Measurements from ENCODE around the gene IL21.

DNA sequence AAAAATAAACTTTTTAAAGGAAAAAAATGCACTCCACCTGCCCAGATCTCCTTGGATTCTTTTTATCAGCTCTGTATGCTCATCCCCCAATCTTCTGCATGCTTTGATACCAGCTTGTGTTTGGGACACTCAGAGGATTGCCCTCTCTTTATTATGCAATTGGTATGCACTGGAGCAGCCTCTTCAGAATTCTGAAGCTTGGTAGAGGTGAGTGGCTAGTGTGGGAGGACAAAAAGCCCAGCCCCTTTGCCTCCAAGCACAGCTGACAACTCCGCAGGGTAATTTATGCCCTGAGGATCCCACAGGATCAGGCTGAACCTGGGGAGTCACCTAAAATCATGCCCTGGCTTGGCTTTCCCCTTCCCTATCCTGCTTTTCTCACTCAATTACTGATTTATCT lies 16.7 kb downstream of the IL21 start:
- TF ChIP-seq, protein P1, sequence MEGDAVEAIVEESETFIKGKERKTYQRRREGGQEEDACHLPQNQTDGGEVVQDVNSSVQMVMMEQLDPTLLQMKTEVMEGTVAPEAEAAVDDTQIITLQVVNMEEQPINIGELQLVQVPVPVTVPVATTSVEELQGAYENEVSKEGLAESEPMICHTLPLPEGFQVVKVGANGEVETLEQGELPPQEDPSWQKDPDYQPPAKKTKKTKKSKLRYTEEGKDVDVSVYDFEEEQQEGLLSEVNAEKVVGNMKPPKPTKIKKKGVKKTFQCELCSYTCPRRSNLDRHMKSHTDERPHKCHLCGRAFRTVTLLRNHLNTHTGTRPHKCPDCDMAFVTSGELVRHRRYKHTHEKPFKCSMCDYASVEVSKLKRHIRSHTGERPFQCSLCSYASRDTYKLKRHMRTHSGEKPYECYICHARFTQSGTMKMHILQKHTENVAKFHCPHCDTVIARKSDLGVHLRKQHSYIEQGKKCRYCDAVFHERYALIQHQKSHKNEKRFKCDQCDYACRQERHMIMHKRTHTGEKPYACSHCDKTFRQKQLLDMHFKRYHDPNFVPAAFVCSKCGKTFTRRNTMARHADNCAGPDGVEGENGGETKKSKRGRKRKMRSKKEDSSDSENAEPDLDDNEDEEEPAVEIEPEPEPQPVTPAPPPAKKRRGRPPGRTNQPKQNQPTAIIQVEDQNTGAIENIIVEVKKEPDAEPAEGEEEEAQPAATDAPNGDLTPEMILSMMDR (IDR thresholded peaks at IDR 0.05; ENCODE audit: low read length) = no peak
- TF ChIP-seq EZH2 (optimal IDR thresholded peaks at IDR 0.05; ENCODE audit: low read depth, low read length) (no peak), EZH2phosphoT487 (IDR thresholded peaks at IDR 0.05; ENCODE audit: low read length) (no peak)
